RPMI7951 (cell line): Measurements from ENCODE around the gene ZCCHC8. TPM values are rescaled to one million over a fixed set of nuclear protein-coding genes. Genes with fewer than 3 reads are reported as not detected.
A peak's percentile ranks its signal among the peaks of the same experiment; 100 is the strongest.
"Not testable (repeated sequence)": the region's sequence is repeated elsewhere in the genome, so short reads cannot be mapped to it uniquely, and the experiment has no call there.

Experiments
- DNase-seq: peaks from one replicate; pipeline ENCODE4 v3.0.0-alpha.2; 2012; ENCODE audit warnings: low read depth
- total RNA-seq: library from RNA; depleted of rRNA; stranded (reverse); fragments of >200 nt; shearing (Covaris generic); gene quantifications from 2 replicates; pipeline ENCODE4 v1.2.3, GENCODE V29; 2014

ZCCHC8 gene
- total RNA-seq, 1 experiment from 2014 or later = 16.6 TPM

- no peak for DNase-seq
Observed at GRCh38 chr12:122508163-122508562, 7.4 kb upstream of the ZCCHC8 start.

- DNase-seq = no peak
Observed at GRCh38 chr12:122506393-122506938, 5.7 kb upstream of the ZCCHC8 start.

GRCh38 chr12:122505419-122506051, 4.8 kb upstream of the ZCCHC8 start:
- no peak for DNase-seq

GRCh38 chr12:122503783-122504590, 3.3 kb upstream of the ZCCHC8 start:
- no peak for DNase-seq

- DNase-seq = no peak
Observed at GRCh38 chr12:122503147-122503751, 2.5 kb upstream of the ZCCHC8 start.

GRCh38 chr12:122501489-122501989, 807 bp upstream of the ZCCHC8 start:
- no peak for DNase-seq

- peak; percentile 53 for DNase-seq
Observed at GRCh38 chr12:122499991-122500684, 594 bp downstream of the ZCCHC8 start.

- no peak for DNase-seq
Observed at GRCh38 chr12:122495258-122495657, 5.5 kb downstream of the ZCCHC8 start.

GRCh38 chr12:122493222-122493621, 7.5 kb downstream of the ZCCHC8 start:
- DNase-seq = not testable (repeated sequence)

- DNase-seq = no peak
Observed at GRCh38 chr12:122491991-122492390, 8.7 kb downstream of the ZCCHC8 start.

GRCh38 chr12:122489038-122489437, 11.7 kb downstream of the ZCCHC8 start:
- DNase-seq = no peak

GRCh38 chr12:122487807-122488206, 12.9 kb downstream of the ZCCHC8 start:
- DNase-seq = not testable (repeated sequence)

GRCh38 chr12:122486805-122487426, 13.8 kb downstream of the ZCCHC8 start:
- no peak for DNase-seq

- DNase-seq = not testable (repeated sequence)
Observed at GRCh38 chr12:122486360-122486759, 14.4 kb downstream of the ZCCHC8 start.

- not testable (repeated sequence) for DNase-seq
Observed at GRCh38 chr12:122484385-122484784, 16.3 kb downstream of the ZCCHC8 start.

- DNase-seq = no peak
Observed at GRCh38 chr12:122483969-122484368, 16.8 kb downstream of the ZCCHC8 start.

GRCh38 chr12:122481861-122482260, 18.9 kb downstream of the ZCCHC8 start:
- no peak for DNase-seq

GRCh38 chr12:122480753-122481152, 20.0 kb downstream of the ZCCHC8 start:
- DNase-seq = no peak

GRCh38 chr12:122474324-122474716, 26.4 kb downstream of the ZCCHC8 start:
- DNase-seq = no peak

- DNase-seq = peak; percentile 15
Observed at GRCh38 chr12:122473543-122474323, 27.0 kb downstream of the ZCCHC8 start.
